Left renal pelvis (tissue), 4 donors: ENCODE results near the gene SUGCT. TPM values are rescaled to one million over a fixed set of nuclear protein-coding genes. Genes with fewer than 3 reads are reported as not detected.
"Not testable (repeated sequence)": the region's sequence is repeated elsewhere in the genome, so short reads cannot be mapped to it uniquely, and the experiment has no call there.

Experiments
- DNase-seq, 4 donors: peaks; one replicate each; pipeline ENCODE4 v3.0.0-alpha.2; 2013; ENCODE audit warnings: low read depth in 4 of 4, low spot score in 3 of 4
- polyA plus RNA-seq, 4 donors: library from polyadenylated mRNA; unstranded; fragments of 120-200 nt; gene quantifications; one replicate each; pipeline ENCODE4 v1.2.1, GENCODE V29; 2013; ENCODE audit not compliant: insufficient read length in 4 of 4

SUGCT gene
- polyA plus RNA-seq = 10 to 100 TPM in 2 of 4 donors, 1 to 10 TPM in 2; 2.2 to 15.5 (median 9.7) TPM

DNA sequence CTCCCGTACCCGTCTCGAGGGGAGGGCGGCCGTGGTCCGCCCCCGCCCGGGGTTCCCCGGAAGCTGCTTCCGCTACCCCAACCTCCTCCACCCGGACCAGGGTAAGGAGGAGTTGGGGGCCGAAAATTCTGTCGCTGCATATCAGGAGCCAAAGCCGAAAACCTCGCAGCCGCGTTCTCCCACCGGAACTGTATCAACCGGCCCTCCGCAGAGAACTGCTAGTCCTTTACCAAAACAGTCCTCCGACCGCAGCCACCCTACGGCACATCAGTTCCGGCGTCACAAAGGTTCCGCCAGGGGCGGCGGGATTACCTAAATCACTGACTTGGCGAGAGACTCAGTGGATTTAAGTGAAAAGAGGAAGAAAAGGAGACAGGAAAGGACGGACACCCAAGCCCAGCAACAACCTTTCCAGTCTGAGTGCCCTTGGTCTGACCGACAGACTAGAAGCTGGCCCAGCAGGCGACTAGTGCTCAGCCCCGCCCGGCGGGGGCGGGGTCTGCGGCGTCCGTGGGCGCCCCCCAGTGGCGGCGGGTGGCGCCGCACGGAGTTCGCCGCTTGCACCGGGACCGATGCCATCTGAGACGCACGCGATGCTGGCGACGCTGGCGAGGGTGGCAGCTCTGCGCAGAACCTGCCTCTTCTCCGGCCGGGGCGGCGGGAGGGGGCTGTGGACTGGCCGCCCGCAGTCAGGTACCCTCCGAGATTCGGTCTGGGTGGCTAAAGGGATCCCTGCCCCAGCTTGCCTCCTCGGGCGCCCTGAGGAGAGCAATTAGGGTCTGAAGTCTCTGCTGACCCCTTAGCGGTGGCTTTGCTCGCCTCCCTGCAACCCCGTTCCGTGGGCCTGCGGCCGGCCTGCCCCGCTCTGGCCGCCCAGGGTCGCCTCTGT is at the start of gene SUGCT, which contains the start of gene MPLKIP:
Gene SUGCT, plus strand, starts transcription at position 578 of the 889 bp plus-strand sequence.
Gene MPLKIP, minus strand, starts transcription at position 195 of the 889 bp plus-strand sequence. Its CDS starts 55 bp downstream, at position 140.
- peak; percentile 84 to 90 (median 86) for DNase-seq

DNA sequence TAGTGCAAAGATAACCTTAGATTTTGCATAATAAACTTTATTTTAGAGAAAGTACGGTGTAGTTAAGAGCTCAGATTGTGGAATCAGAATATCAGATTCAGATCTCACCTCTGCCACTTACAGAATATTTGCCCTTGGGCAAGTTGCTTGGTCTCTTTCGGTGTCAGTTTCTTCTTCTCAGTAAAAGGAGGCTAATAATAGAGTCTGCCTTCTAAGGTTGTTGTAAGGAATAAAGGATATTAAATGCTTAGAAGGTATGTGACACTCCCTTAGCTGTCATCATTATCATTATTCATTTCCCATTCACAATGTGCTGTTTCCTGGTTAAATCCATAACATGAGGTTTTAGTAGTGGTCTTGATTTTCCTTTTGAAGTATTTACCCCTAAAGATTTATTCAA is 42.6 kb upstream of the SUGCT start:
- DNase-seq = no peak

DNA sequence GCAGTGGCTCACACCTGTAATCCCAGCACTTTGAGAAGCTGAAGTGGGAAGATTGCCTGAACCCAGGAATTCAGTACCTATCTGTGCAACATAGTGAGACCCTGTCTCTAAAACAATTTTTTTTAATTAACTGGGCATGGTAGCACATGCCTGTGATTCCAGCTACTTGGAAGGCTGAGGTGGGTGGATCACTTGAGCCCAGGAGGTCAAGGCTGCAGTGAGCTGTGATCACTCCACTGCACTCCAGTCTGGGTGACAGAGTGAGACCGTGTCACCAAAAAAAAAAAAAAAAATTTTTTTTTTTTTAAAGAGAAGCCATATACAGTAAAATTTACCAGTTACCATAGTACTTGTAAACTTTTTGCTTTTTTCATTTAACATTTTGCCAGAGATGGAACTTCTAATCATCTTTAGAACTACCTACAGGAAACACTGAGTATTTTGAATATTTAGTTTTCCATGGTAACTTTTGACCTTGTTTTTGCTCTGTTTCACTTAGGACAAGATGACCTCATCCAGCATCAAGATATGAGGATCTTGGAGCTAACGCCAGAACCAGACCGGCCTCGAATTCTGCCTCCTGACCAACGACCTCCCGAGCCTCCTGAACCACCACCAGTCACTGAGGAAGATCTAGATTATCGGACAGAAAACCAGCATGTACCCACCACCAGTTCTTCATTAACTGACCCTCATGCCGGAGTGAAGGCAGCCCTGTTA is 41.0 kb upstream of the SUGCT start:
- DNase-seq = no peak

DNA sequence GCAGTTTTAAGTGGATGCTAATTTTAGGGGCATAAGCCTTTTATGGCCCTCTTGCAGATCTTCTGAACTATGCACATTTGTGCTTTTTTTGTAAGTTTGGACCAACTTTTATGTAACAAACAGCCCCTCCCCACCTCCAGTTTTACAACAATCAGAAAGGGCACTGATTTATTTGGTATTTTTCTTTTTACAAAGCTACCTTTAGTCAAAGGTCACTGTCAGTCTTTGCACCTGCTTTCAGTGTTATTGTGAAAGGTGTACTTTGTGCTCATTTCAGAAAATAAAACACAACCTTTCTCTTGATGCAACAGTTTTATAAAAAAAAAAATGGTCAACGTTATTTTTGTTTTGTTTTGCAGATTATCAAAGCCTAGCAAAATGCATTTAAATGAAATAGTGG is 39.6 kb upstream of the SUGCT start:
- no peak for DNase-seq

DNA sequence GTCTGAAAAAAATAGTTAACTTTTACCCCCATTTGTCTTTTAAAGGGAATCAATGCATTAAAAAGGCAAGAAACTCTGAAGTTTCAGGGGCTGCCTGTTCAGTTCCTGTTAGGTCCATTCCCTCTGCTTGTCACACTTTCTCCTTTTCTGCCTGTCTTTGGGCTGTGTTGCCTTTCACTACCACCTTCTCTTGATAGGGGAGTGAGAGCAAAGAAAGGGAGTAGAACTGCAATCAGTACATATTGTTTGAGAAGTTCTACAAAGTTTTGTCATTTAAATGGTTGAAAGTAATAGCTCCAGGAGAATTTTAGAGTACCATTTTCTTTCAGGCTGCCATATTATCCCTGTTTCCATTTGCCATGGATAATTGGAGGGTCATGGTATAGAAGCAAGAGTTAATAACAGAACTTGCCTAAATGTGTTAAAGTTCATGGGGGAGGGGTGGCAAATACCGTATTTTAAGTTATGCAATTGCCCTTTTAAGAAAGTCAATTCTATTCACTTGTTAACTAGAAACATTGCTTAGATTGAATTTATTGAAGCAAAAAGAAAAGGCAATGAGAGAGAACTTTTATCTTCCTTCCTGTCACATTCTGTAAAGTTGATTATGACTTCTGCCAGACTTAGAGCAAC is 39.0 kb upstream of the SUGCT start:
- DNase-seq = no peak

DNA sequence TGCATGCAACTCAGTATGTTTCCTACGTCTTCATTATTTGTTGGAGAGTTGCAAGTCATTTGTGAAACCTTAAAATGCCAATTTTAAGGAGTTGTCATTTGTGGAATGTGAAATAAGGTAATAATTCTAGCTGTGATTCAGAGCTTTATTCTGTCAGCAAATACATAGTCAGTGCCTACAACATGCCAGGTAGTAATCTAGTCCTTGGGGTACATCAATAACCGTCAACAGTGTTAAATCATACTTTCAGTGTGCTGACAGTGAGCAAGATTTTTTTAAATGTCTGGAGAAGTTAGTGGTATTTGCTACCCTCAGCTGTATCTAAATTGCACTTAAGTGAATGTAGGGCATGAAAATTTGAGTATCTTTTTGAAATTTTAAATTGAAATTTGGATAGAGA is 37.1 kb upstream of the SUGCT start:
- DNase-seq = no peak

GRCh38 chr7:40098810-40099209 is 36.0 kb upstream of the SUGCT start:
- DNase-seq = no peak

DNA sequence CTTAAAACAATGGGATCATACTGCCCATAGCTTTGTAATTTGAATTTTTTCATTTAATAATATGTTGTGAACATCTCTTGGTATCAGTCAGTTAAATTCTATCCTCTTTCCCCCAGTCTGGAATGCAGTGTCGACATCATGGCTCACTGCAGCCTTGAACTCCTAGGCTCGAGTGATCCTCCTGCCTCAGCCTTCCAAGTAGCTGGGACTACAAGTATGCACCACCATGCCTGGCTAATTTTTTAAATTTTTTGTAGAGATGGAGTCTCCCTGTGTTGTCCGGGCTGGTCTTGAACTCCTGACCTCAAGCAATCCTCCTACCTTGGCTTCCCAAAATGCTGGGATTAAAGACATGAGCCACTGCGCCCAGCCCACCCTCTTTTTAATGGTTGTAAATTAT is 35.0 kb upstream of the SUGCT start:
- DNase-seq = no peak

- DNase-seq = no peak
These were observed 33.6 kb upstream of the SUGCT start for GRCh38 chr7:40101201-40101600.

DNA sequence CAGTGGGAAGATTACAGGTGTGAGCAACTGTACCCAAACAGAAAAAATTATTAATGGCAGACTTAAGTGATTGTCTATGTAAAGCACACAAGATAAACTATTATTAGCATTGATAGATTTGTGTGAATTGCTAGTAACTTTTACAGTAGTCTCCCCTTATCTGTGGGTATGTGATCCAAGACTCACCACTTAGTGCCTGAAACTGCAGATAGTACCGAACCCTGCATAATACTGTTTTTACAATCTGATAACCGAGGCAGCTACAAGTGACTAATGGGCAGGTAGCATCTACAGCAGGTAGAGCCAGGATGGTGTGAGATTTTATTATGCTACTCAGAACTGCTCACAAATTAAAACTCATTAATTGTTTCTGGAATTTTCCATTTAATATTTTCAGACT is 31.9 kb upstream of the SUGCT start:
- no peak for DNase-seq

GRCh38 chr7:40105879-40106473 is 28.8 kb upstream of the SUGCT start:
- no peak for DNase-seq

GRCh38 chr7:40115936-40116335 is 18.9 kb upstream of the SUGCT start:
- DNase-seq = no peak

- DNase-seq = not testable (repeated sequence)
These were observed 17.6 kb upstream of the SUGCT start for GRCh38 chr7:40117199-40117598.

GRCh38 chr7:40118201-40118600 is 16.6 kb upstream of the SUGCT start:
- not testable (repeated sequence) for DNase-seq

GRCh38 chr7:40120020-40120419 is 14.8 kb upstream of the SUGCT start:
- no peak for DNase-seq

- not testable (repeated sequence) for DNase-seq
These were observed 12.5 kb upstream of the SUGCT start for GRCh38 chr7:40122100-40122939.

DNA sequence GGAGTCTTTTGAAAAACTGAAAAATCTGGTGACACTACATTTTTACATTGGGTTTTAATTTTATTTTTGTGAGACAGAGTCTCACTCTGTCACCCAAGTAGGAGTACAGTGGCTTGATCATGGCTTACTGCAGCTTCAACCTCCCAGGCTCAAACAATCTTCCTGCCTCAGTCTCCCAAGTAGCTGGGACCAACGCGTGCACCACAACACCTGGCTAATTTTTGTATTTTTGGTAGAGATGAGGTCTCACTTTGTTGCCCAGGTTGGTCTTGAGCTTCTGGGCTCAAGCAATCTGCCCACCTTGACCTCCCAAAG is 11.9 kb upstream of the SUGCT start:
- DNase-seq = no peak

GRCh38 chr7:40133561-40134427 is 1.0 kb upstream of the SUGCT start:
- DNase-seq = no peak

DNA sequence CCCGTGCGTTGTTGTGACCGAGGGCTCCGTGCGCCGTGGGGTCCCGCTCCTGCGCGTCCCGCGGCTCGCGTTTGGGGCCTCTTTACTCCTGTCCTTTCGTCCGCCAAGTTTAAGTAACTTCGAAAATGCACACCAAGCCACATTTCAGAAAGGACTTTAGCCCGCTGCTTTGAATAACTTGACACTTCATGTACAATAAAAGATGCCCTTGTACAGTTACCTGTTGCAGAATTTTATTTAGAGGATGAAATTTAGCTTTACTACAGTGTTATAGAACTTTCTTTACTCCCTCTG is 459 bp downstream of the SUGCT start:
- no peak for DNase-seq
